Measurements from ENCODE around the gene SLAMF1. TPM values are rescaled to one million over a fixed set of nuclear protein-coding genes. Genes with fewer than 3 reads are reported as not detected.

The SLAMF1 gene
- total and polyA plus RNA-seq, 2 donors from 2014 or later = 0.13 to 3.3 TPM

GRCh38 chr1:160578525-160579191, 68.2 kb downstream of the SLAMF1 start:
- no peak for TF ChIP-seq CTCF (IDR thresholded peaks at IDR 0.05; ENCODE audit: borderline replicate concordance, extremely low read depth, insufficient read depth)
- no peaks in the 10 kb centered on the region for H3K9me3 ChIP-seq (ENCODE audit: control insufficient read depth in 2 of 3, insufficient read depth in 1 of 3, low read length in 3 of 3)
- no peak overlapping the region for H3K9ac ChIP-seq (ENCODE audit: low read length in 3 of 3)
- no peak overlapping the region for H3K4me3 ChIP-seq (ENCODE audit: low read length in 3 of 3)
- H3K36me3 ChIP-seq (ENCODE audit: control insufficient read depth in 2 of 3, insufficient read depth in 3 of 3, low read length in 3 of 3) = no peaks in the 10 kb centered on the region
- intact Hi-C loops (cut with DNase I) = no loop called here
- H3K4me1 ChIP-seq (ENCODE audit: control insufficient read depth in 2 of 3, insufficient read depth in 2 of 3, low read depth in 1 of 3, low read length in 3 of 3) = no peaks in the 10 kb centered on the region
- no peak overlapping the region for H3K27ac ChIP-seq (ENCODE audit: low read depth in 2 of 2, low read length in 2 of 2)
- DNase-seq = no peak
- FAIRE-seq = no peak
- no peaks in the 10 kb centered on the region for H3K27me3 ChIP-seq (ENCODE audit: control insufficient read depth, insufficient read depth, low read length)

DNA sequence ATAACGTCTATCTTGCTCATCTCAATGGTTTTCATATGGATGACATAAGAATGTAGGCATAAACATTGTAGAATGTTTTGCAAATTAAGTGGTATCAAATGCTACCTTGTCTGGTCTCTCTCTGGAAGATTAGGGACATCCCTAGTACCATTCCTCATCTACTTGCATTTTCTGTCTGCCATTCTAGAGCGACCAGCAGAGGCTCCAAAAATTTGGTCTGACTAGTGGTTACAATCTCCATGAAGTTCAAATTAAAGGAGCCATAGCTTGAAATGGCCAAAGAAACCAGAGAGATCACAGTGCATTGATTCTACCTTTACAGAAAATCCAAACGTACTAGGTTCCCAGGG, 68.7 kb downstream of the SLAMF1 start:
- no peak for FAIRE-seq
- Histone ChIP-seq H3K27me3 (ENCODE audit: control insufficient read depth, insufficient read depth, low read length) (no peaks in the 10 kb centered on the region), H3K36me3 (ENCODE audit: control insufficient read depth in 2 of 3, insufficient read depth in 3 of 3, low read length in 3 of 3) (no peaks in the 10 kb centered on the region), H3K4me1 (ENCODE audit: control insufficient read depth in 2 of 3, insufficient read depth in 2 of 3, low read depth in 1 of 3, low read length in 3 of 3) (no peaks in the 10 kb centered on the region), H3K4me3 (ENCODE audit: low read length in 3 of 3) (no peak overlapping the region), H3K9me3 (ENCODE audit: control insufficient read depth in 2 of 3, insufficient read depth in 1 of 3, low read length in 3 of 3) (no peaks in the 10 kb centered on the region), H3K9ac (ENCODE audit: low read length in 3 of 3) (no peak overlapping the region), H3K27ac (ENCODE audit: low read depth in 2 of 2, low read length in 2 of 2) (no peak overlapping the region)
- DNase-seq = no peak
- intact Hi-C loops (cut with DNase I) = no loop called here
- no peak for TF ChIP-seq CTCF (IDR thresholded peaks at IDR 0.05; ENCODE audit: borderline replicate concordance, extremely low read depth, insufficient read depth)

DNA sequence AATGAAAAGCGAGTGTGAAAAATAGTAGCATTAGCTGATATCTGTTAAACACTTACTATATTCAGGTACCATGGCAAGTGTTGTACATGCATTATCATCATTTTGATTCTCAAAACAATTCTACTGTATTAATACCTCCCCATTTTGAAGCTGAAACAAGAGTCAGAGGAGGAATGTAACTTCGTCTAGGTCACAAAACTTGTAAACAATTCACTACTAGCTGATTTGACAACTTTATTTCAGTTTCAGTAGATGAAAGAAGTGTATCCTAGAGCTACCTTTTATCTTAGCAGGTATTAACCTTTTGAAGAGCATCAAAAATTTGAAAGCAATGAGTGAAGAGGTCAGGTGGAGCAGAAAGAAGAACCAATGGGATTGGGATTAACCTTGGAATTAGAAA, 69.2 kb downstream of the SLAMF1 start:
- H3K27me3 ChIP-seq (ENCODE audit: control insufficient read depth, insufficient read depth, low read length) = no peaks in the 10 kb centered on the region
- no peak overlapping the region for H3K4me3 ChIP-seq (ENCODE audit: low read length in 3 of 3)

More for the DNA sequence above, 69.2 kb downstream of the SLAMF1 start:
- FAIRE-seq = no peak
- intact Hi-C loops (cut with DNase I) = no loop called here
- Histone ChIP-seq H3K9me3 (ENCODE audit: control insufficient read depth in 2 of 3, insufficient read depth in 1 of 3, low read length in 3 of 3) (no peaks in the 10 kb centered on the region), H3K4me1 (ENCODE audit: control insufficient read depth in 2 of 3, insufficient read depth in 2 of 3, low read depth in 1 of 3, low read length in 3 of 3) (no peaks in the 10 kb centered on the region), H3K27ac (ENCODE audit: low read depth in 2 of 2, low read length in 2 of 2) (no peak overlapping the region), H3K9ac (ENCODE audit: low read length in 3 of 3) (no peak overlapping the region), H3K36me3 (ENCODE audit: control insufficient read depth in 2 of 3, insufficient read depth in 3 of 3, low read length in 3 of 3) (no peaks in the 10 kb centered on the region)
- TF ChIP-seq CTCF (IDR thresholded peaks at IDR 0.05; ENCODE audit: borderline replicate concordance, extremely low read depth, insufficient read depth) = no peak
- no peak for DNase-seq
